Stomach smooth muscle (tissue), 2 donors: ENCODE data around the gene NELFA.
A peak's percentile ranks its signal among the peaks of the same experiment; 100 is the strongest.

Experiments
- H3K27ac ChIP-seq: one replicate; pipeline ENCODE4 v1.7.0; 2013; ENCODE audit warnings: mild to moderate bottlenecking, low read length, inconsistent platforms
- H3K27me3 ChIP-seq, 2 donors: one replicate each; pipeline ENCODE4 v1.7.0; 2013; ENCODE audit warnings: low read length in 2 of 2; ENCODE audit not compliant: insufficient read depth in 2 of 2, control insufficient read depth in 1 of 2
- H3K36me3 ChIP-seq, 2 donors: one replicate each; pipeline ENCODE4 v1.7.0; 2013; ENCODE audit warnings: low read length in 2 of 2; ENCODE audit not compliant: control insufficient read depth in 2 of 2, insufficient read depth in 2 of 2
- H3K4me1 ChIP-seq: one replicate; pipeline ENCODE4 v1.7.0; 2013; ENCODE audit warnings: low read length; ENCODE audit not compliant: control insufficient read depth, insufficient read depth
- H3K4me3 ChIP-seq, 2 donors: one replicate each; pipeline ENCODE4 v1.7.0; 2013; ENCODE audit warnings: low read length in 2 of 2
- H3K9ac ChIP-seq, 2 donors: one replicate each; pipeline ENCODE4 v1.7.0; 2013; ENCODE audit warnings: low read length in 2 of 2, mild to moderate bottlenecking in 1 of 2
- H3K9me3 ChIP-seq, 2 donors: one replicate each; pipeline ENCODE4 v1.7.0; 2013; ENCODE audit warnings: low read length in 2 of 2; ENCODE audit not compliant: control insufficient read depth in 2 of 2
- donor health status: healthy.
- donor health status: Pancreatic carcinoma.

NELFA gene

GRCh38 chr4:2046031-2046961 lies 37.5 kb upstream of the NELFA start:
- Histone ChIP-seq H3K27me3 (peaks cover 26 to 36% of the 10 kb centered on the region in 2 donors), H3K36me3 (no peaks in the 10 kb centered on the region), H3K4me1 (peaks cover 6% of the 10 kb centered on the region), H3K4me3 (no peak overlapping the region), H3K9me3 (no peaks in the 10 kb centered on the region), H3K27ac (no peak overlapping the region), H3K9ac (no peak overlapping the region)

GRCh38 chr4:2045518-2045951 lies 36.8 kb upstream of the NELFA start:
- Histone ChIP-seq H3K9me3 (no peaks in the 10 kb centered on the region), H3K4me1 (peaks cover 9% of the 10 kb centered on the region), H3K36me3 (no peaks in the 10 kb centered on the region), H3K9ac (no peak overlapping the region), H3K4me3 (no peak overlapping the region), H3K27me3 (peaks cover 25 to 38% of the 10 kb centered on the region in 2 donors), H3K27ac (no peak overlapping the region)

- Histone ChIP-seq H3K9me3 (no peaks in the 10 kb centered on the region), H3K4me1 (peaks cover 9% of the 10 kb centered on the region), H3K9ac (no peak overlapping the region), H3K36me3 (no peaks in the 10 kb centered on the region), H3K27ac (no peak overlapping the region), H3K27me3 (peaks cover 23 to 42% of the 10 kb centered on the region in 2 donors), H3K4me3 (no peak overlapping the region)
Observed at GRCh38 chr4:2044542-2045517, 36.1 kb upstream of the NELFA start.

- no peak overlapping the region for H3K27ac ChIP-seq
- peaks cover 23 to 42% of the 10 kb centered on the region in 2 donors for H3K27me3 ChIP-seq
- H3K4me1 ChIP-seq: peaks cover 9% of the 10 kb centered on the region
- H3K9me3 ChIP-seq: no peaks in the 10 kb centered on the region
- no peaks in the 10 kb centered on the region for H3K36me3 ChIP-seq
- H3K9ac ChIP-seq: no peak overlapping the region
- H3K4me3 ChIP-seq: no peak overlapping the region
Observed at GRCh38 chr4:2044119-2044485, 35.3 kb upstream of the NELFA start.

- Histone ChIP-seq H3K27me3 (peaks cover 23 to 46% of the 10 kb centered on the region in 2 donors), H3K27ac (no peak overlapping the region)
Observed at GRCh38 chr4:2043396-2044118, 34.8 kb upstream of the NELFA start.

GRCh38 chr4:2042947-2043395 lies 34.2 kb upstream of the NELFA start:
- Histone ChIP-seq H3K27me3 (peaks cover 23 to 46% of the 10 kb centered on the region in 2 donors), H3K36me3 (no peaks in the 10 kb centered on the region), H3K4me1 (peaks cover 9% of the 10 kb centered on the region), H3K9ac (no peak overlapping the region), H3K27ac (no peak overlapping the region), H3K4me3 (no peak overlapping the region), H3K9me3 (no peaks in the 10 kb centered on the region)

More at GRCh38 chr4:2043396-2044118, 34.8 kb upstream of the NELFA start:
- no peak overlapping the region for H3K9ac ChIP-seq
- H3K36me3 ChIP-seq: no peaks in the 10 kb centered on the region
- no peak overlapping the region for H3K4me3 ChIP-seq
- H3K4me1 ChIP-seq: peaks cover 9% of the 10 kb centered on the region
- H3K9me3 ChIP-seq: no peaks in the 10 kb centered on the region

- Histone ChIP-seq H3K9me3 (no peaks in the 10 kb centered on the region), H3K36me3 (no peaks in the 10 kb centered on the region), H3K9ac (no peak overlapping the region), H3K4me3 (peak overlapping the region in 1 of 2 donors; percentile 74), H3K4me1 (peaks cover 9% of the 10 kb centered on the region), H3K27me3 (peaks cover 19 to 46% of the 10 kb centered on the region in 2 donors), H3K27ac (no peak overlapping the region)
Observed at GRCh38 chr4:2042204-2042946, 33.6 kb upstream of the NELFA start.

- Histone ChIP-seq H3K4me1 (peaks cover 9% of the 10 kb centered on the region), H3K27ac (no peak overlapping the region), H3K4me3 (peak overlapping the region; percentile 58 to 74), H3K27me3 (peaks cover 21 to 38% of the 10 kb centered on the region in 2 donors), H3K36me3 (no peaks in the 10 kb centered on the region), H3K9ac (no peak overlapping the region), H3K9me3 (no peaks in the 10 kb centered on the region)
Observed at GRCh38 chr4:2041239-2042130, 32.7 kb upstream of the NELFA start.
